GM19099 (cell line): Measurements from ENCODE around the gene MISP3.

ENCODE experiments used
- POLR2A ChIP-seq: IDR thresholded peaks from 3 replicates; pipeline ENCODE4 v1.6.1; 2011; ENCODE audit warnings: low read depth; ENCODE audit not compliant: insufficient read length; ENCODE audit errors: extremely low read depth

The MISP3 gene

DNA sequence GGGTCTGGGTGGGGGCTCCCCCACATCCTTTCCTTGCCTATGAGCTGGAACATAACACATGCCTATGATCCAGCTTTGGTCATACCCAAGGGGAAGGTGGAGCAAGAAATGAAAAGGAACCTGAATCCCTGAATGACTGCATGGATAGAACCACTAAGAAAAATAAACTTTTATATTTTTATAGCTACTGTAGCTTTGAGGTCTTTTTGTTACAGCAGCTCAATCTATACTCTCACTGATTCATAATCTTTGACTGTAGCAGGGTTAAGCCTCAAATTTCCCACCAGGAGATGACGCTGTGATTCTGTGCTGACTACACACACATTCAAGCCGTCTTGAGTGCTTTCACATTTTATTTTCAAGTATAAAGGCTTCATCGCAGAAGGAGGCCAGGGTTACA lies 19.6 kb upstream of the MISP3 start:
- no peak for TF ChIP-seq POLR2A

GRCh38 chr19:14053500-14053899 lies 19.1 kb upstream of the MISP3 start:
- TF ChIP-seq POLR2A, result no peak

GRCh38 chr19:14054099-14054498 lies 18.5 kb upstream of the MISP3 start:
- no peak for TF ChIP-seq POLR2A

DNA sequence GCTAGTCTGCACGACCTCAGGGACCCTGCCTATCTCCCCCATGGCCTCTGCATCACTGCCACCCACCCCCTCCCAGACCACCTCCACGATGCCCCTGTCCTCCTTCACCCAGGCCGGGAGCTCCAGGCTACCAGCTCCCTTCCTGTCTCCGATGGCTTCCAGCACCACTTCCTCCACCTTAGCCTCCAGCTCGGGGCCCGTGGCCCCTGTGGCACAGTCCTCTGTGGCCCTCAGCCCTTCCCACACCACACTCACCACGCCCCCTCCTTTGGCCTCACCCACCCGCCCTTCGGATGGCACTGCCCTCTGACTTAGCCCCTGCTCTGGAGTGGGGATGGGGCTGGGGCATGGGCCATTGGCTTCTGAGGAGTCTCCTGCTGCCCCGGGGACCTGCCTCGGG lies 17.9 kb upstream of the MISP3 start:
- no peak for TF ChIP-seq POLR2A

DNA sequence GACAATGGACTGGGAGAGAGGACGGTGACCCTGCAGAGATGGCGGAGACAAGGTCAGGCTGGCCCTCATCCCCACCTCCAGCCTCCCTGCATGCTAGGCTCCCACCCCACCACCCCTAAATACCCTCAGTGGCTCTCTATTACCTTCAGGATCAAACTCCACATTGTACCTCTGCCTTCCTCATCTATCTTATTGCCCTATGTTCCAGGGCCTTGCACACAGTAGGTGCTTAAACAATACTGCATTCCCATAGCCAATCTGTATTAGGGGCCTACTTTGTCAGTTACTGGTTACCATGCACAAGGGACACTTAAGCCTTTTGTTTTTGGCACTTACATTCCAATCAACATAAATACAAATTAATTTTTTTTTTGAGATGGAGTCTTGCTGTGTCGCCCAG lies 17.2 kb upstream of the MISP3 start:
- TF ChIP-seq POLR2A, result no peak

DNA sequence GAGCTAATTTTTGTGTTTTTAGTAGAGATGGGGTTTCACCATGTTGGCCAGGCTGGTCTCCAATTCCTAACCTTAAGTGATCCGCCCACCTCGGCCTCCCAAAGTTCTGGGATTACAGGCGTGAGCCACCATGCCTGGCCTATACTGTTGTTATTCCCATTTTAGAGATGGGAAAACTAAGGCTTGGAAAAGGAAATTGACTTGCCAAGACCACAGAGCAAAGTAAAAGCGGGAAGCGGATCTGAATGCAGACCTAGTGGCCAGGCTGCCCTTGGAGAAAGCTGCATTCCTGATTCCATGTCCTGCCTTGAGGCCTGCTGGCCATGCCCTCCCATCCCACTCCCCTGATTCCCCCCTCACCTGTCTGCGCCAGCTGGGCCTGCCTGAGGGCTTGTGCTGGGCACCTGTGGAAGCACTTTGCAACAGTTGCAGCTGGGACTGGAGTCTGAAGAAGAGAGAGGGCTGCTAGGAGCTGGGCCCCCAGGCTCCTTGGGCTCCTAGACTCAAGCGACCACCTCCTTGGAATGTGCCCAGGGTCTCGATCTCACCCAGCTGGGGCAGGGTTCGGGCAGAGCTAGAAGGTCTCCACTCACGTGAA lies 16.4 kb upstream of the MISP3 start:
- TF ChIP-seq POLR2A, result no peak

GRCh38 chr19:14056741-14057356 lies 15.7 kb upstream of the MISP3 start:
- no peak for TF ChIP-seq POLR2A

DNA sequence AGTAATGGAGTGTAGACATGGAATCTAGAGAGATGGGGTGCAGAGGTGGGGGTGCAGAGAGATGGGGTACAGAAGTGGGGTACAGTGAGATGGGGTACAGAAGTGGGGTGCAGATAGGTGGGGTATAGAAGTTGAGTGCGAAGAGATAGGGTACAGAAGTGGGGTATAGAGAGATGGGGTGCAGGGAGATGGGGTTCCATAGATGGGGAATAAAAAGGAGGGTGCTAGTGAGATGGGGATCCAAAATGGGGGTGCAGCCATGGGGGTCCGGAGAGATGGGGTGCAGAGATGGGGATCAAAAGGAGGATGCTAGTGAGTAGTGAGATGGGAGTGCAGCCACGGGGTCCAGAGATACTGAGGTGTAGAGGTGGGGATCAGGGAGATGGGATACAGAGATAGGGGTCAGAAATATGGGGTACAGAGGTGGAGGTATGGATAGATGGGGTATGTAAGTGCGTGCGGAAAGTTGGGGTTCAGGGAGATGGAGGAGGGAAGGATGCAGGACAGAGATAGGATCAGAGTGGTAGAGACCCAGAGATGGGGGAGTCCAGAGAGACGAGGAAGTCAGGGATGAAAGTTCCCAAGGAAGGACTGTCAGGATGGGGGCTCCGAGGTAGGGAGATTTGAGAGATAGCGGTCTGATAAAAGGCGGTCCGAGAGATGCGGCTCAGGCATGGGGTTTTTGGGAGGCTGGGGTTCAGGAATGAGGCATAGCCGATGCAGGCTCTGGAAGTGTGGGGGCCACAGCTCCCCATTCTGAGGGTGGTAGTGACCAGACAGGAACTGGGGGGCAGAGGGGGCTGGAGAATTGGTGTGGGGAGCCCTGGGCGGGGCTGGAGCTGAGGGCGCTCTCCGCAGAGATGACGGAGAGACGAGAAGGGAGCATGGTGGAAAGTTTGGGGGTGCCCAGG lies 14.1 kb upstream of the MISP3 start:
- no peak for TF ChIP-seq POLR2A

- no peak for TF ChIP-seq POLR2A
Measured at GRCh38 chr19:14059093-14059480, 13.5 kb upstream of the MISP3 start.

DNA sequence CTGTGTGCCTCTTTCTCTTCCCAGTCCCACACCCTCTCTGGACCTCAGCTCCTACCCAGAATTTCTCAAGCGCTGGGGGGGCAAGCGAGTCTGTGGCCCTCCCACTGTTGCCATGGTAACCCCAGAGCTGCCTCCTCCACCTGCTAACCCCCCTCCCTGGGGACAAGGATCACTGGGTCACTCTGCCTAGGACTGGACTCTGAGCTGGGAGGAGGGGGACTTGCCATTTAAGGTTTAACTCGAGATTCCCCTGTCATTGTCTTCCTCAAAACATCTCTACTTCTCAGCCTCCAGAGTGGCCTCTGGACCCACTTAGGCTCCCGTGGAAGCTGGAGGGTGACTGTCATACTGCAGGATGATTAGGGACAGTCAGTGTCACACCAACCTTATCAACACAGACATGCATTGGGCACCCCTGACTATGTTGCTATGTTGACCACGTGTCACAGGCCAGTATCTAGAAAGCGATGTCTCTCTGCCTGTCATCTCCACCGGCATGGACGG lies 12.9 kb upstream of the MISP3 start:
- no peak for TF ChIP-seq POLR2A

GRCh38 chr19:14061081-14061749 lies 11.4 kb upstream of the MISP3 start:
- no peak for TF ChIP-seq POLR2A

DNA sequence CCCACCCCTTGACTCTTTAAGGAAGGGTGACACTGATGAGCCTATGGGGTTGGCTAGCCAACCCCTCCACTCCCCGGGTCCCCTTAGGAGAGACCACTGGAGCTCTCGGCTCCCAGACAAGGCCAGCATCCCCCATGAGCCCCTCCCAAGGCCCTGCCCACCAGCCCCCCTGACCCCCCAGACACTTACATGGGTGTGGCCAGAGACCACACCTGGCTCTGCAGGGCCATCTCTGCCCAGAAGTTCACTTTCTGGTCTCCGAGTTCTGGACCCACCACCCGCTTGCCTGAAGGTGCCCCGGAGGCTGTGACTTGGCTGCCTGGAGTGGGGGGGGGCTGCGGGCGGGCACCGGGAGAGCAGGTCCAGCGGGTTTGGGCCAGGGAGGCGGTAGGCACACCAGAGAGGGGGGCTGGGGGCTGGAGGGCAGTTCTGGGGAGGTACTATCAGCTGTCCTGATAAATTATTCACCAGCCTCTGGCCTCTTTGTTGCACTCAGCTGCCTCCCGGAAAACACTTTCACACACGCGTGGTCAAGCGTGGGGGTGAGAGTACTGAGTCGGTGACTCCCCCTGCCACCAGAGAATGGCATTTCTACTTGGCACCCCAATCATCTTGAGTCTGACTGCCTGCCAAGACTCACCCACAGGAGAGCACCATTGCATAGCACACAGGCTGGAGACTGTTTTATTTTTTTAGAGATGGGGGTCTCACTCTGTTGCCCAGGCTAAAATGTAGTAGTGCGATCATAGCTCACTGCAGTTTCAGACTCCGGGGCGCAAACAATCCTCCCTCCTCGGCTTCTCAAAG lies 10.6 kb upstream of the MISP3 start, which contains the start of gene PALM3:
PALM3 (minus strand) TSS at position 326 of the 807 bp plus-strand sequence; CDS start at position 230, 96 bp downstream.
- TF ChIP-seq POLR2A, result no peak

- TF ChIP-seq POLR2A, result no peak
Measured at GRCh38 chr19:14062558-14062855, 10.1 kb upstream of the MISP3 start.

GRCh38 chr19:14063105-14063504 lies 9.5 kb upstream of the MISP3 start:
- TF ChIP-seq POLR2A, result no peak
